Amniotic stem cell (primary cell): ENCODE data around the gene TBC1D16.
"Not testable (repeated sequence)": the region's sequence is repeated elsewhere in the genome, so short reads cannot be mapped to it uniquely, and the experiment has no call there.

ENCODE experiments used
- DNase-seq: peaks from one replicate; lab custom pipeline; 2025; lab: John Stamatoyannopoulos, UW

TBC1D16 gene

GRCh38 chr17:79913896-79914812, 121.5 kb downstream of the TBC1D16 start:
- no peak for DNase-seq

- DNase-seq = no peak
These were observed 122.2 kb downstream of the TBC1D16 start for GRCh38 chr17:79913451-79913850.

- DNase-seq = no peak
These were observed 122.9 kb downstream of the TBC1D16 start for GRCh38 chr17:79912552-79913330.

GRCh38 chr17:79911430-79912399, 124.0 kb downstream of the TBC1D16 start:
- no peak for DNase-seq

- no peak for DNase-seq
These were observed 124.7 kb downstream of the TBC1D16 start for GRCh38 chr17:79910985-79911361.

- DNase-seq = no peak
These were observed 126.6 kb downstream of the TBC1D16 start for GRCh38 chr17:79909121-79909520.

GRCh38 chr17:79907850-79908249, 127.8 kb downstream of the TBC1D16 start:
- DNase-seq = no peak

- no peak for DNase-seq
These were observed 128.4 kb downstream of the TBC1D16 start for GRCh38 chr17:79907217-79907715.

GRCh38 chr17:79905832-79906231, 129.8 kb downstream of the TBC1D16 start:
- no peak for DNase-seq

GRCh38 chr17:79904865-79905264, 130.8 kb downstream of the TBC1D16 start:
- no peak for DNase-seq

- DNase-seq = no peak
These were observed 133.4 kb downstream of the TBC1D16 start for GRCh38 chr17:79902146-79902791.

- DNase-seq = no peak
These were observed 134.5 kb downstream of the TBC1D16 start for GRCh38 chr17:79901131-79901530.

GRCh38 chr17:79899584-79899983, 136.1 kb downstream of the TBC1D16 start:
- DNase-seq = no peak

- DNase-seq = no peak
These were observed 138.2 kb downstream of the TBC1D16 start for GRCh38 chr17:79897243-79898063.

- not testable (repeated sequence) for DNase-seq
These were observed 142.2 kb downstream of the TBC1D16 start for GRCh38 chr17:79893457-79893856.

- DNase-seq = no peak
These were observed 143.0 kb downstream of the TBC1D16 start for GRCh38 chr17:79892457-79893241.

GRCh38 chr17:79891113-79891730, 144.4 kb downstream of the TBC1D16 start:
- no peak for DNase-seq

GRCh38 chr17:79890706-79891105, 145.0 kb downstream of the TBC1D16 start:
- DNase-seq = no peak
